Renal cortical epithelial cell (primary cell): ENCODE results near the gene ZNF30. TPM values are rescaled to one million over a fixed set of nuclear protein-coding genes. Genes with fewer than 3 reads are reported as not detected.
"Not testable (repeated sequence)": the region's sequence is repeated elsewhere in the genome, so short reads cannot be mapped to it uniquely, and the experiment has no call there.

Source experiments
- DNase-seq: peaks from one replicate; pipeline ENCODE4 v3.0.0-alpha.2; 2011; ENCODE audit warnings: low read depth
- total RNA-seq: library from RNA; depleted of rRNA; stranded (reverse); fragments of >200 nt; gene quantifications from 2 replicates; pipeline ENCODE4 v1.2.3, GENCODE V29; 2014

Gene ZNF30
- total RNA-seq, 1 donor from 2014 or later: 4.7 TPM

GRCh38 chr19:34960103-34960805 is 33.6 kb downstream of the ZNF30 start:
- DNase-seq: peak; percentile 65

GRCh38 chr19:34960940-34961679 is 34.4 kb downstream of the ZNF30 start:
- no peak for DNase-seq

GRCh38 chr19:34961775-34962686 is 35.3 kb downstream of the ZNF30 start:
- no peak for DNase-seq

DNA sequence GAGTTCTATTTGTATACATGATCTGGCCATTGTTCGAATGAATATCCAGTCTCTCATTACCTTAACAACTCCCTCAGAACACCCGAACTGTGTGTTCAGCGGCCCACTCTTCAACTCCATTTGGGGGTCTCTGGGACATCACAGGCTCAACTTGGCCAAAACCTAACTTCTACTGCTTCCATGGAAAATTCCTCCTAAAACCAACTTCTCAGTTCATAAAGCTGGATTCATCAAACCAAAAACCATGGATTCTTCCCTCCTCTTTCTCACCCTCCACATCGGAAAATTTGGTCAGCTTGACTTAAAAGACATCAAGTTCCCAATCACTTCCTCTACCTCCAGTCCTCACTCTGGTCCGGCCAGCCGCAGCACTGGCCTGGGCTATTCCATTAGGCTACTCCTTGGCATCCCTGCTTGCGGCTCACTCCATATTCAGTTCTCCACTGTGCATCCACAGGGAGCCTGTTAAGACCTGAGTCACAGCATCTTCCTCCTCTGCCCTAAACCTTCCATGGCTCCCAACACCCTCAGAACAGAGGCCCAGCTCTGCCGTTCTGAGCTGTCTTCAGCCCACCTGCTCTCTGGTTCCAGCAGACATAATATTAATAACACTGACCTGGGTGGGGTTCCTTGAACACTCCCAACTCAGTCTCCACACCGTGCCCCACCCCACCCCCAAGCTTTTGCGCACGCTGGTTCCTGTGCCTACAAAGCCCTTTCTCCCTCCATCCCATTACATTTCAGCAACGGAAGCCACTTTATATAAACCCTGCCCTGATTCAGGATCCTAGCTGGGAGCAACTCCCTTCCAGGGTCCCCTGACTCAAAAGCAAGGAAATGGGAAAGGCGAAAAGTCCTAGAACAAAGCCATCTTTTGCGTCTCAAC is 36.2 kb downstream of the ZNF30 start:
- DNase-seq: no peak

GRCh38 chr19:34963573-34964406 is 37.1 kb downstream of the ZNF30 start, which contains the start of gene ZNF792:
Gene ZNF792 (minus strand): TSS chr19:34964229. CDS start chr19:34963662, 567 bp downstream.
- DNase-seq: no peak

GRCh38 chr19:34964598-34964997 is 37.9 kb downstream of the ZNF30 start:
- no peak for DNase-seq

DNA sequence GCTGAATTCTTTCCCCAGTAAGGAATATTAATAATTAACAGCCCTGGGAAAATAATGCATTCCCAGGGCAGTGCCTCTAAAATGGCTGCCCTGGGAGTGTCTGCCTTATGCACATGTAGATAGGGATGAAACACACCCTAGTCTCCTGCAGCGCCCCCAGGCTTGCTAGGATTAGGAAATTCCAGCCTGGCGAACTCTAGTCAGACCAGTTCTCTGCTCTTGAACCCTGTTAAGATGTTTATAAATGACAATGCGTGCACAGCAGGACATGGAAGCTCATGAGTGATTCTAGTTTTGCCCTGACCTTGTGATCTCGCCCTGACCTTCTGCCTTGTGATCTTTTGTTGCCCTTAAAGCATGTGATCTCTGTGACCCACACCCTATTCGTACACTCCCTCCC is 38.8 kb downstream of the ZNF30 start:
- not testable (repeated sequence) for DNase-seq

DNA sequence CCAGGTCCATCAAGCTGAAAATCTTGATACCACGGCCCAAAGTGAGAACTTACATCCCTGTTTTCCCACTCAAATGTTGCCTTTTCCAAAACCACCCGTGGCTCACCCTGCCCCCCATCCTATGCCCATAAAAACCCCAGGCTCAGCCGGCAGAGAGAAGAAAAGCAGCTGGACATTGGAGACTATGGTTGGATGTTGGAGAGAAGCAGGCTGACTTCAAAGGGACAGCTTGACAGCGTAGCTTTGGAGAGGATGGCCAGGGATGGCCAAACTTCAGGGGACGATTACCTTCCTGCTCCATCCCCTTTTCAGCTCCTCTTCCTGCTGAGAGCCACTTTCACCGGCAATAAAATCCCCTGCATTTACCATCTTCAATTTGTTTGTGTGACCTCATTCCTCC is 40.8 kb downstream of the ZNF30 start:
- no peak for DNase-seq

- DNase-seq: no peak
Observed at GRCh38 chr19:34969721-34970120, 43.0 kb downstream of the ZNF30 start.

DNA sequence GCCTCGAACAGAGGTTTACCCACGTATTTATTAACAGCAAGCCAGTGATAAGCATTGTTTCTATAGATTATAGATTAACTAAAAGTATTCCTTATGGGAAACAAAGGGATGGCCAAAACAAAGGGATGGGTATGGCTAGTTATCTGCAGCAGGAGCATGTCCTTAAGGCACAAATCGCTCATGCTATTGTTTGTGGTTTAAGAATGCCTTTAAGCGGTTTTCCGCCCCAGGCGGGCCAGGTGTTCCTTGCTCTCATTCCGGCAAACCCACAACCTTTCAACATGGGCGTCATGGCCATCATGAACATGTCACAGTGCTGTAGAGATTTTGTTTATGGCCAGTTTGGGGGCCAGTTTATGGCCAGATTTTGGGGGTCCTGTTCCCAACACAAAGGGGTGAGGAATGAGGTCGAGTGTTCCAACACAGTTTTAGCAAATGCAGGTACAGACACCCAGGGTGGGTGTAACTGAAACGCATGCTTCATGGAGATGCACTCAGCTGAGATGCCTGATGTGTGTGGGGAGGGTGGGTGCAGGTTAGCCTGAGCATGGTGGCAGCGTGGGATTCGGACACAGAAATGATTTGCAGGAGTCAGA is 43.6 kb downstream of the ZNF30 start:
- not testable (repeated sequence) for DNase-seq

GRCh38 chr19:34972163-34972705 is 45.5 kb downstream of the ZNF30 start:
- no peak for DNase-seq

DNA sequence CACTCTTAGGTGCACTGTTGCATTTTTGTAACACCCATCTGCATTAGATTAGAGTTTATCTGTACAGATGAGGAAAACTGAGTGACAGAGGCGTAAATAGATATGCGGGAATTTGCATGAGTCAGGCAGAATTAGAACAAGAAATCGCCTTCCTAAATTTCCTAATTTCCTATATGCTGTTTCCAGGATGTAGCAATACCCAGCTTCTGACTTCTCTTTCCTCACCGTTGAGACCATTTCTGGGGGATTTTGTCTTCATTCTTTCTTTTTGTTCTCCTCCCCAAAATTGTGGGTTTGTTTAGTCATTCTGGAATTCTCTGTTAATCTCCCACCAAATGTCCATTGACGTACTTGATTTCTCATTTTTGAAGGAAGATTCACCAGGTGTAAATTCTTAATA is 47.9 kb downstream of the ZNF30 start:
- DNase-seq: no peak

DNA sequence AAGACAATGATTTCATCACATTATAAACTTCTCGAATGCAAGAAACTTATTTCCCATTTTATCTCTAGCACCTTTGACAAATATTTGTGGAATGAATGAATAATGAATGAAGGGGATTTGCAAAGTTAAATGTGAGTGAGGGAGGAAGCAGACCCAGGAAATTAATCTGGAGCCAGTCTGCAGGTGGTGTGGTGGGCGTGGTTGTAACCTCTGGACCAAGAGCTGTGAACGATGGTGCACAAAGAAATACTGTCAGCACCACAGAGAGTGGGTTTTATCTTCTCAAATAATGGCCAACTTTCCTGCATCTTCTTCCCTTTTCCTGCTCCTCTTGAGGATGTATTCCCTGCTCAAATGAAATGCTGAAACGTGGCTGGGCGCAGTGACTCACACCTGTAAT is 48.4 kb downstream of the ZNF30 start:
- DNase-seq: no peak

DNA sequence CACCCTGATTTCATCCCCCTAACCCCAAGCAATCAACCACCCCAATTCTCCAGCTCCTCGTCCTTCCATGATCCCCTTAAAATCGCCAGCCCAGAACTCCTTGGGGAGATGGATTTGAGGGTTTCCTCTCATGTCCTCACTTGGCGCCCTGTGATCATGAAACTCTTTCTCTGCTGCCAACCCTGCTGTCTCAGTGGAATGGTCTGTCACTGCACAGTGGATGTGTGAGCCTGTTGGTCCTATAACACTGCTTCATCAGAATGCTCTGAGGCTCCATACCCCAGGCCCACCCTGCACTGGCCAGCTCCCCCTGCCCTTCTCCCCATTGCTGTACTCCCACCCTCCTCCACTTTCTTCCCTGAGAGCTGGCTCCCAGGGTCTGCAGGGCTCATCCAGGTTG is 49.9 kb downstream of the ZNF30 start:
- DNase-seq: no peak

GRCh38 chr19:34979819-34980640 is 53.3 kb downstream of the ZNF30 start:
- DNase-seq: no peak

- DNase-seq: no peak
Observed at GRCh38 chr19:34982275-34982674, 55.6 kb downstream of the ZNF30 start.

GRCh38 chr19:34983786-34984185 is 57.1 kb downstream of the ZNF30 start:
- DNase-seq: no peak

GRCh38 chr19:34984287-34984686 is 57.6 kb downstream of the ZNF30 start:
- no peak for DNase-seq
